Fibroblast of mammary gland (primary cell): Measurements from ENCODE around the gene PHOSPHO1.
"Not testable (repeated sequence)": the region's sequence is repeated elsewhere in the genome, so short reads cannot be mapped to it uniquely, and the experiment has no call there.

Experiments used
- DNase-seq: peaks from one replicate; pipeline ENCODE4 v3.0.0-alpha.2; 2010; ENCODE audit warnings: low read depth
- H3K4me3 ChIP-seq: 2 replicates; pipeline ENCODE4 v1.5.1; 2011; ENCODE audit warnings: low read depth, mild to moderate bottlenecking, low read length, moderate library complexity; ENCODE audit not compliant: control insufficient read depth
- CTCF ChIP-seq: conservative IDR thresholded peaks from 2 replicates; pipeline ENCODE4 v1.5.1; 2011; ENCODE audit warnings: low read depth, low read length, inconsistent platforms; ENCODE audit not compliant: control insufficient read depth, insufficient read depth

Gene PHOSPHO1

GRCh38 chr17:49183801-49184200 lies 46.8 kb downstream of the PHOSPHO1 start:
- DNase-seq = no peak
- no peak for TF ChIP-seq CTCF
- H3K4me3 ChIP-seq = no peak overlapping the region

- TF ChIP-seq CTCF = no peak
- no peak for DNase-seq
- no peak overlapping the region for H3K4me3 ChIP-seq
Observed at GRCh38 chr17:49183341-49183740, 47.2 kb downstream of the PHOSPHO1 start.

- no peak overlapping the region for H3K4me3 ChIP-seq
- TF ChIP-seq CTCF = no peak
- DNase-seq = no peak
Observed at GRCh38 chr17:49180998-49181635, 49.5 kb downstream of the PHOSPHO1 start.

GRCh38 chr17:49180303-49180702 lies 50.3 kb downstream of the PHOSPHO1 start:
- peak; percentile 64 for DNase-seq
- peak; percentile 91 for TF ChIP-seq CTCF
- H3K4me3 ChIP-seq = no peak overlapping the region

GRCh38 chr17:49175978-49176377 lies 54.6 kb downstream of the PHOSPHO1 start:
- H3K4me3 ChIP-seq, DNase-seq: not testable (repeated sequence)
